ENCODE results near the gene FITM1.
"Not testable (repeated sequence)": the region's sequence is repeated elsewhere in the genome, so short reads cannot be mapped to it uniquely, and the experiment has no call there.

Gene FITM1

DNA sequence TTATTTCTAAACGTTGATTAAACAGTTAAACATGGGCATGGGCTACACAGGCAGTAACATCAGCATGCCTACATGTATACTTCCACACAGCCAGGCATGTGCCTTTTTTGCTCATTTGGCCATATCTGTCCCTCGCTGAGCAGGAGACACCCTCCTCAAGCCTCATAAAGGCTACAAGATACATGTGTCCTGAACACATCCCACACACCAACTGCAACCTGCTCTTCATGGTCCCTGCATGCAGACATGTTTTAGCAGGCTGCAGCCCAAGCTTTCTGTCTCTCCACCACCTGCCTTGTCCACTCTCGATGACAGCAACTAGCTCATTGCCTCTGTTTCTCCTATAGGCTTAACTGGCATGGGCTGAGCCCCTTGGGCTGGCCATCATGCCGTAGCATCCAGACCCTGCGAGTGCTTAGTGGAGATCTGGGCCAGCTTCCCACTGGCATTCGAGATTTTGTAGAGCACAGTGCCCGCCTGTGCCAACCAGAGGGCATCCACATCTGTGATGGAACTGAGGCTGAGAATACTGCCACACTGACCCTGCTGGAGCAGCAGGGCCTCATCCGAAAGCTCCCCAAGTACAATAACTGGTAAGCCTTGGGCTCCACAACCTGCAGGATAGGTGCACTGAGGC, 33.8 kb upstream of the FITM1 start:
- in situ Hi-C loops (cut with MboI; ENCODE audit: low sequenced_read_pairs) = no loop called here

DNA sequence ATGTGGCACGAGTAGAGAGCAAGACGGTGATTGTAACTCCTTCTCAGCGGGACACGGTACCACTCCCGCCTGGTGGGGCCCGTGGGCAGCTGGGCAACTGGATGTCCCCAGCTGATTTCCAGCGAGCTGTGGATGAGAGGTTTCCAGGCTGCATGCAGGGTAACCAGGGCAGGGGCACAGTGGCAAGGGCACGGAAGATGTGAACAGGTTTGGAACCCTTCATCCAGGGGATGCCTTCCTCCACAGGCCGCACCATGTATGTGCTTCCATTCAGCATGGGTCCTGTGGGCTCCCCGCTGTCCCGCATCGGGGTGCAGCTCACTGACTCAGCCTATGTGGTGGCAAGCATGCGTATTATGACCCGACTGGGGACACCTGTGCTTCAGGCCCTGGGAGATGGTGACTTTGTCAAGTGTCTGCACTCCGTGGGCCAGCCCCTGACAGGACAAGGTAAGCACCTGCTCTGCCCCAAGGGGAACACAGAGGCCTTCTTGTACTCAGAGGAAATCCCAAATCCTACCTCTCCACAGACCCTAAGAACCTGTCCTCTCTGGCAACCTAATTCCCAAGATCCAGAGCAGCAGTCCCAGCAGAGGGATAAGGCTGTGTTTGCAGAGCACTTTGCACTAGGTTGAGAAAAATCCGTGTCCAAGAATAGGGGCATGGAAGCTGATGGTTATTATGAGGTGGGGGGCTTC, 32.1 kb upstream of the FITM1 start:
- in situ Hi-C loops (cut with MboI; ENCODE audit: low sequenced_read_pairs) = no loop called here

GRCh38 chr14:24098927-24099813, 31.3 kb upstream of the FITM1 start:
- in situ Hi-C loops (cut with MboI; ENCODE audit: low sequenced_read_pairs) = no loop called here

DNA sequence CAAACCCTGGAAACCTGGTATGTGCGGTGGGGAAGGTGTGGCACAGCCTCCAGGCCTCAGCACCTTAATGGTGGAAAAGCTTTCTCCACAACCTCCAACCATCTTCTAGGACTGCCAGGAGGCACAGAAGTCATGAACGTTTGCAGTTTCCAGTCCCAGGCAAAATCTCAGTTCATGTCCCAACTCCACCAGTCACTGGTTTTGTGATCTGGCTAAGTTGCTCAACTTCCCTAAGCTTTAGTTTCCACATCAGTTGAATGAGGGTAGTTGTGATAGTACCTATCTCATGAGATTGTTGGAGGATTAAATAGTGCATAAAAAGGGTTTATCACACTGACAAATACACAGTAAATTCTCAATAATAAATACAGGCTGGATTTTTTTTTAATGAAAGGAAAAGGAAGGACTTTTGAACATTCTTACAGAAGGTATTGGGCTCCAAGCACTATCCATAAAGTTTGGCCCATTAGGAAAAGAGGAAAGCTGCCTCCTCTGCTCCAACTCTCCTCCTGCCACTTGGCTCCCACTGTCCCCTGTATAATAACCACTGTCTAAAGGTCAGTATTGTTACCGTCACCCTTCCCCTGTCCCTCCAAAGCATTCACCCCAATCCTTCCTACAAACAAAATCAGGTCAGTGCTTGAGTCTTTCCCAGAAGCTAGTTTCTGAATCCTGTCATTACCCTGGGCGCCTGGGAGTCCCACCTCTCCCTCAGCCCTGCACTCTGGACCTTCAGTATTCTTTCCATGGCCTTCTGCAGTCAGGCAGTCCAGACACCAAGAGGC, 30.1 kb upstream of the FITM1 start:
- in situ Hi-C loops (cut with MboI; ENCODE audit: low sequenced_read_pairs) = no loop called here

- in situ Hi-C loops (cut with MboI; ENCODE audit: low sequenced_read_pairs) = no loop called here
These were observed 29.4 kb upstream of the FITM1 start for GRCh38 chr14:24100982-24101494.

- in situ Hi-C loops (cut with MboI; ENCODE audit: low sequenced_read_pairs) = no loop called here
These were observed 28.0 kb upstream of the FITM1 start for GRCh38 chr14:24102357-24103048.

DNA sequence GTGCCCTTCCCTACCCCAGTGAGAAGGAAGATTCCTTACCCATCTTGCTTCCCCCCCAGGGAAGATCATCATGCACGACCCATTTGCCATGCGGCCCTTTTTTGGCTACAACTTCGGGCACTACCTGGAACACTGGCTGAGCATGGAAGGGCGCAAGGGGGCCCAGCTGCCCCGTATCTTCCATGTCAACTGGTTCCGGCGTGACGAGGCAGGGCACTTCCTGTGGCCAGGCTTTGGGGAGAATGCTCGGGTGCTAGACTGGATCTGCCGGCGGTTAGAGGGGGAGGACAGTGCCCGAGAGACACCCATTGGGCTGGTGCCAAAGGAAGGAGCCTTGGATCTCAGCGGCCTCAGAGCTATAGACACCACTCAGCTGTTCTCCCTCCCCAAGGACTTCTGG, 27.0 kb upstream of the FITM1 start:
- in situ Hi-C loops (cut with MboI; ENCODE audit: low sequenced_read_pairs) = no loop called here

DNA sequence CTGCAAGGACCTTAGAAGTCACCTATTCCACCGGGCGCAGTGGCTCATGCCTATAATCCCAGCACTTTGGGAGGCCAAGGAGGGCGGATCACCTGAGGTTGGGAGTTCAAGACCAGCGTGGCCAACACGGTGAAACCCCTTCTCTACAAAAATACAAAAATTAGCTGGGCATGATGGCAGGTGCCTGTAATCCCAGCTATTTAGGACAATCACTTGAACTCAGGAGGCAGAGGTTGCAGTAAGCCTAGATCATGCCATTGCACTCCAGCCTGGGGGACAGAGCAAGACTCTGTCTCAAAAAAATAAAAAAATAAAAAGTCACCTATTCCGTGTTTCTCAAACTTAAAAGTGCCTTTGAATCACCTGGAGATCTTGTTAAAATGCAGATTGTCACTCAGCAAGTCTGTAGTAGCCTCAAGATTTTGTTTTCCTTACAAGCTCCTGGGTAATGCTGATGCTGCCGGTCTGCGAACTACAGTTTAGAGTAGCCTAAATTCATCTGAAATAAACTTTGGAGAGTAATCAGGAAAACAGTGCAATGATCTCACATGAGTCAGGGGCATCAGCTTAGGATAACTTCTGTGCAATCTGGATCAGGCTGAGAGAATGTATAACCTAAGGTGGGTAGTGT, 24.7 kb upstream of the FITM1 start:
- in situ Hi-C loops (cut with MboI; ENCODE audit: low sequenced_read_pairs) = not testable (repeated sequence)

DNA sequence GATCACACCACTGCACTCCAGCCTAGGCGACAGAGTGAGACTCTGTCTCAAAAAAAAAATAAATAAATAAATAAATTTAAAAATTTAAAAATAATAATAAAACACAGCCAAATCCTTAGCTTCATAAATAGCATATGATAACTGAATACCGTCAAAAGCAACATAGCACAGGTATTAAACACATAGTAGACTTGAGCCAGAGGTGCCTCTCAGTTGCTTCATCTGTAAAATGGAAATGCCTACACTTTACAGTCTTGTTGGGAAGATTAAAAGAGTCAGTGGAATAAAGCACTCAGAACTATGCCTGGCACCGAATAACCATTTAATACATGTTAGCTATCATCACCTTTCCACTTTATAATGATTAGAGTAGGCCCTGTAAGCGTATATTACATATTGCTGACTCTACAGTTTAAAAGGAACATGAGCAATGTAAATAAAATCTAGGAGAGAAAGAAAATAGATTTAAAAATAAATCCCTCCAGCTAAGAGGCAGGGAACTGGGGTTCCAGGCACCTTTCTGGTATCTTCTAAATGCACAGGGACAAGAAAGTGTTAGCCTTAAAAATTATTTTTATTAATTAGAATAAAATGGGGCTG, 23.7 kb upstream of the FITM1 start:
- in situ Hi-C loops (cut with MboI; ENCODE audit: low sequenced_read_pairs) = no loop called here

- in situ Hi-C loops (cut with MboI; ENCODE audit: low sequenced_read_pairs) = no loop called here
These were observed 22.1 kb upstream of the FITM1 start for GRCh38 chr14:24108336-24108874.

- in situ Hi-C loops (cut with MboI; ENCODE audit: low sequenced_read_pairs) = no loop called here
These were observed 20.4 kb upstream of the FITM1 start for GRCh38 chr14:24110060-24110459.

- in situ Hi-C loops (cut with MboI; ENCODE audit: low sequenced_read_pairs) = no loop called here
These were observed 19.9 kb upstream of the FITM1 start for GRCh38 chr14:24110523-24110922.

GRCh38 chr14:24113379-24113800, 17.1 kb upstream of the FITM1 start:
- in situ Hi-C loops (cut with MboI; ENCODE audit: low sequenced_read_pairs) = no loop called here

DNA sequence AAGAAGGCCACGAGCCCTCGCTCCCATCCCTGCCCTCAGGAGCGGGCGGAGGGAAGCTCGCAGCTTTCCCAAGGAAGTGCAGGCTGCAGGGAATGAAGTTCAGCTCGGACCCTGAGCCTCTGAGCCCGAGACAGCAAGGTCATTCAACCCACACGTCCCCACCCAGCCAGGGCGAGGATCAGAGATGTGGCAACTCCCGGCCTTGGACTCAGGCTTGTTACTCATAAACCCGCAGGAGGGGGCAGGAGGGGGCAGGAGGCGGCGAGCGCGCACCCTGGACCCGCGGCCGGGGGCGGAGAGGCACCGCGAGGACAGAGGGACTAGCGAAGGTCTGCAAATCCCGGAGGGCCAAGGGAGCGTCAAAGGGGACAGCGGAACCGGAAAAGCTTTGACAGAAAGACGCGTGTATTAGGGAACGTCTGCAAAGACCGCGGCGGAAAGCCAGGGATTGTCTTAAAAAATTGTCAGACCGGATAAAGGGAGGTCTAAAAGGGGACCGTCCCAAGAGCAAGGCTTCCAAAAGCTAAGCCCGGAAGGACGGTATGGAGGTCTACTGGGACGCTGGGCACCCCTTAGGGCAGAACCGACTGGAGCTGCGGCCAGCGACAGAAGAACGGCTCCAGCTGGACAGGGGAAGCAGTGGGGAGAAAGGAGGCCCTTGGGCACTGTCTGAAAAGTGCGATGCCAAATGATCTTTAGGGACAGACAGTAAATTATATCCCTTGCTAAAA, 16.5 kb upstream of the FITM1 start:
- in situ Hi-C loops (cut with MboI; ENCODE audit: low sequenced_read_pairs) = no loop called here

DNA sequence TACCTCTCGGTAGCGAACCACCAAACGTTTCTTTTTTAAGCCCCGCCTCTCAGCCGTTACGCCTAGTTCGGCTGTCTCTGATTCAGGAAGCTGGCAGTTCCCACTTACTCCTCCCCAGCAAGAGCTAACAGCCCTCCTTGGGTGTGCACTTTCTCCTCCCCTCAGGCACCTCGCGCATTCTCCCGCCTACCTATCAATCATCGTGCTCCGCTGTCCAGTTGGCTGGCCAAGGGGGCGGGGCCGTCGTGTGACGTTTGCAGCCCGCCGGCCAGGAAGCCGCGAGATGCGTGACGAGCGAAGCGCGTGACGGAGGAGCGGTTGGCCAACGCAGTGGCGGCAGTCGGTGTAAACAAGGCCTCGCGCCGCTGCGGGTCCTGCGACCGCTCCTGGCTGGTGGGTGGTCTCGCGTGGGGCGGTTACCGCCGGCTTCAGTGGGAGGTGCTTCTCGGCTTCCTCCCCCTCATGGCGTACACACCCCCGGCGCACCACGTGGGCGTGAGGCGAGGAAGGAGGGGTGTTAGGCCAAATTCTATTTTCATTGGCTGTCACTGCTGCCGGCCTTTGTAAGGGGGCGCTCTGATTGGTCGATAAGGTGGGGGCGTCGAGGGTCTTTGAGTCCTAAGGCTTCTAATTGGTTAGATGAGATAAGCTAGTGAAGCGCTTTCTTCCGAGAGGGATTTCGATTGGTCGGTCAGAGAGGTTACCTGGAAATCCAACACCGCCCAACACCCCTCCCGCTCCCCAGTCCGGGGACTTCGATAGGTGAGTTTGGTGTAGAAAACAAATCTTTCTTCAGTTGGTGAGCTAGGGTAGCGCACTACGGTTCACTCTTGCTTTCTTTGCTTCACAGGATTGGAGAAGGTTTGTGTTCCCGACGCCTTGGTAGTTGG, 15.7 kb upstream of the FITM1 start, which contains the start of the genes DCAF11 and NRL:
Gene DCAF11, plus strand, starts transcription at position 246 of the 890 bp plus-strand sequence. CDS start 818 bp downstream, outside the sequence.
Gene NRL, minus strand, starts transcription at position 418 of the 890 bp plus-strand sequence. CDS start 32,101 bp downstream, outside the sequence.
- in situ Hi-C loops (cut with MboI; ENCODE audit: low sequenced_read_pairs) = no loop called here

DNA sequence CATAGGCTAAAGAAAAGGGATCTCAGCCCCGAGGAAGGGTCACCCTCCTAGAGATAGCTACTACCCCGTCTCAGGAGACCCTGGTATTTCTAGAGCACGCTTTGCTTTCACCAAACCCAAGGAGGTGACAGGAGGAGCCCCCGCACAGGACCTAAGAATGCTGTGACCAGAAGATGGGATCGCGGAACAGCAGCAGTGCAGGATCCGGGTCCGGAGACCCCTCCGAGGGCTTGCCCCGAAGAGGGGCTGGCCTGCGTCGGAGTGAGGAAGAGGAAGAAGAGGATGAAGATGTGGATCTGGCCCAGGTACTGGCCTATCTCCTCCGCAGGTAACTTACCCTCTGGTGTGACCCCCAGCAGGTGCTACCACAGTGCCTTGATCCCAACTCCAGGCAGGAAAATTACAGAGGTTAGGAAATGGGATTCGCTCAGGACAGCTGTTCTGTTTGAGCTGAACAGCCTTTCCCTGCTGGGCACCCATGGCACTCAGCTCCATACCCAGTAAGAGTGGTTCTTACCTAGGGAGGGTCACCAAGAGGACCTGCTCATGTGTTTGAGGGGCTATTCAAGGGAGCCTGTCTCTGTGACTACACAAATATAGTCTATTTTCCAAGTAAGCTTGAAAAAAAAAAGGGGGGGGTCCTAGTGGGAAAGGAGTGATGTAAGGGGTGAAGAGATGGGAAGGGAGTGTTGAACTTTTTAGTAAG, 14.9 kb upstream of the FITM1 start:
- in situ Hi-C loops (cut with MboI; ENCODE audit: low sequenced_read_pairs) = no loop called here
